GM20000 (cell line): ENCODE data around the gene PTPRN2.

Experiments
- DNase-seq: peaks from one replicate; pipeline ENCODE4 v3.0.0; 2012; ENCODE audit warnings: low spot score
- TF ChIP-seq, protein P1 (sequence below): IDR thresholded peaks from 2 replicates; pipeline ENCODE4 v1.5.1; 2012; ENCODE audit warnings: mild to moderate bottlenecking, control low read depth; ENCODE audit errors: extremely low read depth, missing control alignments

The PTPRN2 gene

DNA sequence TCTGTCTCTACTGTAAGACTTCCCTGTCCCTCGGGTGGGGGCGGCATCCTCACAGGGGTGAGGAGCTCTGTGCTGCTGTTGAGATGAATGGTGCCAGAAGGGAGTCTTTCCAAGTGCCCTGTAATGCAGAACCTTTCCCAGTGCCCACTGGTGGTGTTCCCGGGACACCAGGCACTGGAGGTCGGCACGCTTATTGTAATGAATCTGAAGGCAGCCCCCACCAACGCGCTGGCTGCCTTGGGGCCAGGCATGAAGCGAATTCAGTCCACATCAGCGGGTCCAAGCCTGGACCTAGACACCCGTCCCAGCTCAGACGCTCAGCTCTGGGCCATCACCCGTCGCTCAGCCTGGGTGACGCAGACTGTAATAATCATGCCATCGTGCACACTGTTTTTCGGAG is 658.0 kb downstream of the PTPRN2 start:
- no peak for DNase-seq
- TF ChIP-seq, protein P1, sequence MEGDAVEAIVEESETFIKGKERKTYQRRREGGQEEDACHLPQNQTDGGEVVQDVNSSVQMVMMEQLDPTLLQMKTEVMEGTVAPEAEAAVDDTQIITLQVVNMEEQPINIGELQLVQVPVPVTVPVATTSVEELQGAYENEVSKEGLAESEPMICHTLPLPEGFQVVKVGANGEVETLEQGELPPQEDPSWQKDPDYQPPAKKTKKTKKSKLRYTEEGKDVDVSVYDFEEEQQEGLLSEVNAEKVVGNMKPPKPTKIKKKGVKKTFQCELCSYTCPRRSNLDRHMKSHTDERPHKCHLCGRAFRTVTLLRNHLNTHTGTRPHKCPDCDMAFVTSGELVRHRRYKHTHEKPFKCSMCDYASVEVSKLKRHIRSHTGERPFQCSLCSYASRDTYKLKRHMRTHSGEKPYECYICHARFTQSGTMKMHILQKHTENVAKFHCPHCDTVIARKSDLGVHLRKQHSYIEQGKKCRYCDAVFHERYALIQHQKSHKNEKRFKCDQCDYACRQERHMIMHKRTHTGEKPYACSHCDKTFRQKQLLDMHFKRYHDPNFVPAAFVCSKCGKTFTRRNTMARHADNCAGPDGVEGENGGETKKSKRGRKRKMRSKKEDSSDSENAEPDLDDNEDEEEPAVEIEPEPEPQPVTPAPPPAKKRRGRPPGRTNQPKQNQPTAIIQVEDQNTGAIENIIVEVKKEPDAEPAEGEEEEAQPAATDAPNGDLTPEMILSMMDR: no peak

DNA sequence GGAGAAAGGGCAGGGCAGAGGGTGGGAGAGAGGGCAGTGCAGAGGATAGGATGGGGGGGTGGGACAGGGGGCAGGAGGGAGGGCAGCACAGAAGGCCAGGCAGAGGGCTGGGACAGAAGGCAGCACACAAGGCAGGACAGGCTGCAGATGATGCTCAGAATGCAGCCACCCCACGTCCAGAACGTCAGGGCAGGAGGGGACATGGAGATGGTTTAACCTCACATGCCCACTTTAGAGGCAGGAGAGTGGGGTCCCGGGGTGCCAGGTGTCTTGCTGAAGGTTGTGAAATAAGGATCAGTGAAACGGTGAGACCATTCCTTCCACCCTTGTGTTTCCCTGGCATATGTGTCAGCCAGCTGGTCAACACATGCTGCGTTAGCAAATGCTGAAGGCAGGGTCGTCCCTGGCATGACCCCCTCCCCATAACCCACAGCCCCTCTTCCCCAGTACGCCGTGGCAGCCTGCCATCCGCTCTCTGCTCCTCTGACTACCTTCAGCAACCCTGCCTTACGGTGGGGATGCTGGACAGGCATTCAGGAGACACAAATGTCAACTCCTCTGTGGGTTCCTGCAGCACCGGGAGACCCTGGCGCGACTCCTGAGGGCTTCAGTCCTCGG is 658.7 kb downstream of the PTPRN2 start:
- TF ChIP-seq, protein P1: no peak
- no peak for DNase-seq

DNA sequence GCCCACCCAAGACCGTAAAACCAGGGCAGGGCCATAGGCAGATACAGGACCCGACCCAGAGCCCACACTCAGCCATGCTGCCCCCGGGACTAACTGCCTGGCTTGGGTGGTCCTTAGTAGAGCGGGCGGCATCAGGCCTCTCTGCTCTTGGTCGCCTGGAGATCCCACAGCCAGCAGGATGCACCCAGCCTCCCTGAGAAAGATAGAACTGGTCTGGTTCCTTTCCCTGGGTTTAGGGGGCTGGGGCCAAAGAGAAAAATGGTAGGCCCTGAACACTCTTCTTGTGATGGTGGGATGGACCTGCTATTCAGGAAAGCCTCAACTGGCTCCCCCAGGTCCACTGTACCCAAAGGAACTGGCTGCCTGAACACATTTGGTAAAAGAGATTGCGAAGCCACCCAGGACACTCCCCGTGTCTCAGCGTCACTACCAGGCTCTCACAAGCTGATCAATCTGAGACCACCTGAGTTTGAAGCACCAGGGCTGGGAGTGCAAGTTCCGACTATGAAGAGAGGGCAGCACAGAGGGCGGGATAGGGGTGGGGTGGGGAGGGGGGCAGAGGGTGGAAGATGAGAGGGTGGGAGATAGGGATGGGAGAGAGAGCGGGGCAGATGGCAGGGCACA is 659.3 kb downstream of the PTPRN2 start:
- TF ChIP-seq, protein P1: no peak
- DNase-seq: no peak

DNA sequence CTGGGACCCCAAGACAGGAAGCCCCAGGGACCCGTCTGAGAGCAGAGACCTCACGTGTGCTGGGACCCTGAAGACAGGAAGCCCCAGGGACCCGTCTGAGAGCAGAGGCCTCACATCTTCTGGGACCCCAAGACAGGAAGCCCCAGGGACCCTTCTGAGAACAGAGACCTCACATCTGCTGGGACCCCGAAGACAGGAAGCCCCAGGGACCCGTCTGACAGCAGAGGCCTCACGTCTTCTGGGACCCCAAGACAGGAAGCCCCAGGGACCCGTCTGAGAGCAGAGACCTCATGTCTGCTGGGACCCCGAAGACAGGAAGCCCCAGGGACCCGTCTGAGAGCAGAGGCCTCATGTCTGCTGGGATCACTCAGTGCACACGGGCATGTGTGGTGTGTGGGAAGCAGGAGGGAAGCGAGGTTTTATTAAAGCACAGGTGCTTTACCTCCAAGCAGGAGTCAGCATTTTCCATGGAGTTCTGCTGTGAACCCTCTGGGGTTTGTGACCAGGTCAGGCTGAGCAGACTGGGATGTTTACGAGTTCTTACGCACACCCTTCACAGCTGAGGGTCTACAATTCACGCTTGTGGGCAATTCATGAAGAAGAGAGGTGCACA is 660.2 kb downstream of the PTPRN2 start:
- TF ChIP-seq, protein P1: no peak
- DNase-seq: no peak

DNA sequence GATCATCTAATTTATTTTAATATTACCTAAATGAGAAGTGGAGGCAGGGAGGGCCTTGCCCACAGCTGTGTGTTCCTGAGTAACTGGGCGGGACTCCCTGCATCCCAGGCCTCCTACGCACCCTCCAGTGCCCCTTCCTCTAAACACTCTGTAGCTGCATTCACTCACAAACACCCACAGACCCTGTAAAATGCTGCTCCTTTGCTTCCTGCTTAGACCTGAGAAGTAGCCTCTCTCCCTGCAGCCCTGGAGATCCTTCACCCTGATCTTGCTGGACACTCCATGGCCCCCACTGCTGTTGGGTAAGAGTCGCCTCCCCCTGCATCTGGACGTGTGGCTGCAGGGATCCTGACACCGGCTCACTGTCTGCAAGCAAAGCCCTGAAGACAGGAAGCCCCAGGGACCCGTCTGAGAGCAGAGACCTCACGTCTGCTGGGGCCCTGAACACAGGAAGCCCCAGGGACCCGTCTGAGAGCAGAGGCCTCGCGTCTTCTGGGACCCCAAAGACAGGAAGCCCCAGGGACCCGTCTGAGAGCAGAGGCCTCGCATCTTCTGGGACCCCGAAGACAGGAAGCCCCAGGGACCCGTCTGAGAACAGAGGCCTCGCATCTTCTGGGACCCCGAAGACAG is 661.0 kb downstream of the PTPRN2 start:
- TF ChIP-seq, protein P1: no peak
- DNase-seq: no peak

DNA sequence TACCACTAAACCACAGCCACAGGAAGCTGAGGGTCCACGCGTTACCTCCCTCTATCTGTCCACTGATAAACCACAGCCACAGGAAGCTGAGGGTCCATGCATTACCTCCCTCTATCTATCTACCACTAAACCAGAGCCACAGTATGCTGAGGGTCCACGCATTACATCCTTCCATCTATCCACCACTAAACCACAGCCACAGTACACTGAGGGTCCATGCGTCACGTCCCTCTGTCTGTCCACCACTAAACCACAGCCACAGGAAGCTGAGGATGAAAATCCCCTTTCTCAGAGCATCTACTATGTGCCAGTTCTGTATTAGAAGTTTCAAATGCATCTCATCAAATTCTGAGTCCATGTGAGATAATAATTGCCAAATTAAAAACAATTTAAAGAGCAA is 661.5 kb downstream of the PTPRN2 start:
- TF ChIP-seq, protein P1: no peak

DNA sequence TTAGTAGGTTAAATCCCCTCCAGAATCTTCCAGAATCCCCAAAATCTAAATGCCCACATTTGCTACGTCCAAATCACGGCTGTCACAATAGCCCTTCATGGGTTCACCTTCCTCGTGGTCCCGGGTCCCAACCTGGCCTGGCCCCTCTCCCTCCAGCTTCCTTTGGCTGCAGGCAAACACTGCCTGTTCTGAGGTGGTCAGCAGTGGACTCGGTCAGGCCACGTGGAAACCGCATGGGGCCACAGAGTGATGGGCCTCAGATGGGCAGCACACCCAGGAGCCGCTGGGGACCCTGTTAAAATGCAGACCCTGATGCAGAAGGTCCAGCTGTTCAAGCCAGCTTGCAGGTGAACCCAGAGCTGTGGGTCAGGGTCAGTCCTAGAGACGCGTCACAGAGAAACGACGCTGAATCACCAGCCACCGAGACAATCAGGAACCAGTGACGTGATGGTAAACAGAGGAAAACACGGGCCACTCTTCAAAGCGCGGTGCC is 662.2 kb downstream of the PTPRN2 start:
- TF ChIP-seq, protein P1: no peak
- no peak for DNase-seq

More for the DNA sequence above, 661.5 kb downstream of the PTPRN2 start:
- DNase-seq: no peak
